DMS53 treated with DMSO at 0.1 percent for 48 hours (cell line): ENCODE results near the gene USH1C.

Source experiments
- DNase-seq: peaks from one replicate; lab custom pipeline; 2025; ENCODE audit not compliant: unreplicated experiment; lab: John Stamatoyannopoulos, UW

USH1C gene

DNA sequence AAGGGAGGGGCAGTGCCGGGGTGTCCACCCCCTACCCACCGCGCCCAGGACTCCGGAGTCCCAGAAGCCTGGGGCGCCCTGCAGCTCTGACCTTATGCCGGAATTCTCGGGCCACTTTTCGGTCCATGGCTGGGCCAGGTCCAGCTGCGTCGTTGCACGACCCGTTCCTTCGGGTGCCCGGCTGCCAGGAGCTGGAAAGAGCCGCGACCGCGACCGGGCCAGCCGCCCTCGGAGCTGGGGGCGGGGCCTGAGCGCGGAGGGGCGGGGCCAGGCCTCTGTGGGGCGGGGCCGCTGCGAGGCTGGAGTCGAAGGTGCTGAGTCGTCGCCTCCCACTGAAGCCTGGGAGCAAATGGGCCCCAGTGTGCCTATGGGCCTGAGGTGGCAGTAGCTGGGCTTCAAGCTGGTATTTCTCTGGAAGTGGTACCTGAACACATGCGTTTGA lies at the start of gene USH1C:
Gene USH1C, minus strand, starts transcription at position 236 of the 442 bp plus-strand sequence. Its CDS starts 109 bp downstream, at position 127.
- peak; percentile 27 for DNase-seq

DNA sequence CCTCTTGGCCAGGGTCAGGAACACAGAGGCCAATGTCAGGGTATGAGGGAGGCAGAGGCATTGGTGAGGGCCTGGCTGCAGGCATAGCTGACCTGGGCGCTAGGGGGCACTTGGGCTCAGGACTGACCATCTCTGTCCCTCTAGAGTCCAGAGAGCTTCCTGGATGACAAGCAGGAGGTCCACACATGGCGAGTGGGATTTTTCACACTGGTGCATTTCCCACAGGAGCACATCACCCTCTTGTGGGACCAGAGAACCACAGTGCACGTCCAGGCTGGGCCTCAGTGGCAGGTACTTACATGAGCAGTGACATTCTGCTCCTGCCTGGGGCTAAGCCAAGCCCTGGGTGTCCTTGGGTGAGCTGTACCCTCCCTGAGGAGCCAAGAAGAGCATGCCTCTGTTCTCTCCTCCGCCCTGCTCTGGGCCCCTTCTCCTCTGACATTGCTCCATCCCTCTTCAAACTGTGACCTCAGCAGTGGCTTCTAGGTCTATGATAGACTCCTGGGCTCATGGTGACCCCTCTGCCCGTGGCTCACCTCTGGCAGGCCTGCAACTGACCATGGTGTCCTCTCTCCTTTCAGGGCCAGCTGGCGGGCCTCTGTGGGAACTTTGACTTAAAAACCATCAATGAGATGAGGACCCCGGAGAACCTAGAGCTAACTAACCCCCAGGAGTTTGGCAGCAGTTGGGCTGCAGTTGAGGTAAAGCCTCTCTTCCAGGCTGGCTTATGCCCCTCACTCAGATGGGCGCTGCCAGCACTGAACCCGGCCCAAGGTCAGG lies 49.4 kb upstream of the USH1C start:
- DNase-seq: no peak

DNA sequence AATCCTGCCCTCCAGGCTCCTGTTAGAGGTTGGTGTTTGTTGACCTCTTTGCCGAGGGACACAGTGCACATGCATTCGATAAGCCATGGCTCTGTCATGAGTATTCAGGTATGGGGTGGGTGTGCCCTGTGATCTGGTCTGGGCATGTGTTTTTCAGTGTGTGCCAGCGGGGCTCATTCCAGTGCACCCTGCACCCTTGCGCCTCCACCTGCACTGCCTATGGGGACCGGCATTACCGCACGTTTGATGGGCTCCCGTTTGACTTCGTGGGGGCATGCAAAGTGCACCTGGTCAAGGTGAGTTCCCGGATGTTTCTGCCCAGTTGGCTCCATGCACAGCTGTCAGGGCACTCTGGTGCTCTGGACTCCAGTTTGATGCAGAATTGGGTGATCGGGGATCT lies 47.1 kb upstream of the USH1C start:
- no peak for DNase-seq

DNA sequence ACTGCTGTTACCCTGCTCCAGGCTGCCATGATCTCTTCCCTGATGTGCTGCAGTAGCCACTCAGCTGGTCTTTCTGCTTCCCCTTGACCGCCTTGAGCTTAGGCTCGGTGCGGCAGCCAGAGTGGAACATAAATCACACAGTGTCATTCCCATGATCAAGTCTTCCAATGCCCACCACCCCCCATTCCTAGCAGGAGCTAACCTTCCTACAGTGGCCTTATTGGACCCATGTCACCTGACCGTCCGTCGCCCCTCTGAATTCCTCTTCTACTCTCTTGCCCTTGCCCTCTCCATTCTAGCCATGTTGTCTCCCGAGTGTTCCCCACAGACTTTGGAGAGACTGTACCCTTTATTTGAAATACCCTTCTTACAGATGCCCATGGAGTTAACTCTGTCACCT lies 46.2 kb upstream of the USH1C start:
- no peak for DNase-seq

DNA sequence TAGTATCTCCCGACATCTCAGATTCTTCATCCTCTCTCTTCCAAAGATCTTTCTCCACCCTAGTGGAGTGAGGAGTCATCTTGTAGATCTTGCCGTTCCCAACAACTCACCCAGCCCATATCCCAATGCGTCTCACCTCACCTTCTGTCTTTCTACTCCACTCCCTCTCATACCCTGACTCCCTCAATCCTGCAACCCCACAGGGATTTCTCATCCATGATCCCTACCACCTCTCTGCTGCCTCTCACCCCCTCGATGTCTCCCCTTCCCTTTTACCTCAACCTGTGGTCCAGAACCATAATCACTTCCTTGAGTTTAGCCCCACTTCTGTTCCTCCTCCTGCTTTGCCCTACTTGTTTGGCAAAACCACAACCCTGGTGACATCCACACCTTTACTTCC lies 44.5 kb upstream of the USH1C start:
- no peak for DNase-seq

DNA sequence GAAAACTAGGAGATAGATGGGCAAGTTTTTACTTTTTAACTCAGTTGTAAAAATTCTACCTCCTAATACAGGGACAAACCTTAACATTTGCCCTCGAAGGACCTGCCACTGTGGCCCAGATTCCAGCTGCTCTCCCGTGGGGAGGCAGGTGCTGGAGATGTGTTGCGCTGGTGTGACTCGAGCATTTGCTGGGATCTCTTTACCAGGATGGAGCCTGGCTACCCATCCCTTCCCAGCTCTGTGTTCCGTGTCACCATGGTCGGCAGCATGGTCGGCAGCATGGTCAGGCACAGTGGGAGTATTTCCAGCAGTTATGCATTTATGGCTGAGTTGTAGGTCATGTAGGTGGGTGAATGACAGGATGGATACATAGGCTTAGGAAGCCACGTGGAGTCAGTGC lies 44.0 kb upstream of the USH1C start:
- DNase-seq: no peak

DNA sequence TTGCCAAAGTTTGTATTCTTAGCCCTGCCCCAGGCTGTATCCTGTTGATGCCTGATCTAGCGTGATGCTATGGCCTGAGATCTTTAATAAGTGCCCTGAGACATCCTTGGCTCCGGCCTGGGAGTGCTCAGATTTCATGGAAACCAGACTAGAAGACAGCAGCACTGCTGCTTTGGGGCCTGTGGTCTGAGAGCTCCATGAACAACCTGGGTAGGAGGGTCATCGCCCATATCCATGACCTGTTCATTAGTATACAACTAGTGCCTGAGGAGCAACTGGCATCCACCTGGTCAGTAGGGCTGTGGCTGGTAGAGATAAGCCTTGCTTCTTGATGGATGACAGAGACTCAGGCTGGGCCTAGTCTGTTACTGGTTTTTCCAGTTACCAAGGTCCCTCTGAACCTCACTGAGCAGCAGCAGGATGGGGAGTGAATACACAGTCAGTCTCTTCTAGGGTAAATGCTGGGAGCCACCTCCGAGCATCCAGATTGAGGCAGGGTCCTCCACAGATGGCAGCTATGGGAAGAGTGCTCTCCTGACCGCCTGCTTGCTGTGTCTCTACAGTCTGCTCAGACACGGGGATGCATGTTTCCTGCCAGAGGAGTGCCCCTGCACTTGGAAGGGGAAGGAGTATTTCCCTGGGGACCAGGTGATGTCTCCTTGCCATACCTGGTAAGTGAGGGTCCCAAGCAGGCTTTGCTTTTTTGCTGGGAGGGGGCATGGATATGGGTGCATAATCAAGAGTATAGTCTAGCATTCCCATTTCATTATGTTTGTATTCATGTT lies 41.9 kb upstream of the USH1C start:
- no peak for DNase-seq

DNA sequence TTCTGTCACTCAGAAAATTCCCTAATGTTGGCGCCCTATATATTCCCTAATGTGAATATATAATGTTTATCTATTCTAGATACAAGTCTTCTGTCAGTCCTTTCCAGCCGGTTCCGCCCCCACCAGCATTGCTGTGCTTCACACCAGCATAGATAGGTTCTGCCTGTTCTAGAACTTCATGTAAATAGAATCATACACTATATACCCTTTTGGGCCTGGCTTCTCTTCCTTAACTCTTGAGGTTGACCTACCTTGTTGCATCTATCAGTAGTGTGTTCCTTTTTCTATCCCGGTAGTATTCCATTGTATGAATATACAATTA lies 37.5 kb upstream of the USH1C start:
- DNase-seq: no peak

DNA sequence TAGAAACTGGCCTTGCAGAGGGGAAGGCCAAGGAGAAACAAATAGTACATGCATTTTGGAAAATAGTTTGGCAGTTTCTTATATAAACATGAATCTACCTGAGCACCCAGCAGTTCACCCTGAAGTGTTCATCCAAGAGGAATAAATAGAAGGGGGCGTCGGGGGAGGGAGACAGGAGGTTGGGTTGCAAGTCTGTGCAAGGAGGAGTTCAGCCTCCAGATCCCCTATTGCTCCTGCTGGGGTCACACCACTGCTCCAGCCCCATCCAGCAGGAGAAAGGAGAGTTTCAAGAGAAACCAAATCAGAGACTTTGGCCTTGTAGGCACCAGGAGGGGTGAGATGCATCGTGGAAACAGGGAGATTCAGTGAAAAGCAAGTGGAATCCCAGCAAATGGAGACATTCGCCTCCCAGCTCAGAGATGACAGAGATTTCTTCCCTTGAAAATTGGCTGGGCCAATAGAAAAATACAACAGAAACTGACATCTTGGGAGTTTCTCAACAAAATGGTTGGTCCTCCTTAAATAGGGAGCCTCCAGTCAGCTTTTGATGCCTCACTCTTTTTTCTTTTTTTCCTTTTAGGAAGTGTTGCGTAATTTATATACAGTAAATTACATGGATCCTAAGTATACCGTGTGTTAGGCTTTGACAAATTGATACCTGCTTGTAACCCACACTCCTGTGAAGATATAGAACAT lies 37.0 kb upstream of the USH1C start:
- no peak for DNase-seq

DNA sequence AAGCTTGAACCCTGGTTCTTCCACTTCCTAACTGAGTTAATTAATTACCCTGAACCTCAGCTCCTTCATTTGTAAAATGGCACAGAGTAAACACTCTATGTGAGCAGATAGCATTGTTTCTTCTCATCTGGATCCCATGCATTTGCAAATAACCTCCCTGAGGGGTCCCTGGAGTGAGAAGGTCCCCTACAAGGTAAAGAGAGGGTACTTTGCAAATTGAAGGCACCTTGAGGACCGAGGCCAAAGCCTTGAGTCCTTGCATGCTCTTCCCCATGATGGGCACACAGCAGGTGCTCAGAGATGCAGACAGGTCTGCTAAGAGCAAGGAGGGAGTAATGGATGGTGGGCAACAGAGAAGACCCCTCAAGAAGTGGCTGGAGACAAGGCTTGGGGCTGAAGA lies 36.1 kb upstream of the USH1C start:
- no peak for DNase-seq

DNA sequence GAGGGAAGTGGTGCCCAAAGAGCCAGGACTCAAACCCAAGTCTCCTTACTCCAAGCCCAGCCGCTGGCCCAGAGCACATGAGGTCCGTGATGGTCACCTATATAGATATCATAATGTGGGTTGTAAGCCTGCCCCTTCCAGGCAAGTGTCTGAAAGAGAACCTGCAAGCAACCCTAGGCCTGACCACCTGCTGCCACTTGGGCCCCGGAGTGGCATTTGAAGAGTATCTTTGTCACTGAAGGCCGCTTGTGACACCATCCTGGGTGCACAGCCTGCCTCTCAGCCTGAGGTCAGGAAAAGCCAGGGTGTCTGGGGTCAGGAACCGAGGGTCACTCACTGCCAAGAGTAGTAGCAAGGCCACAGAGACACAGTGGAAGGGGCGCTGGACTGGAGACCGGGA lies 35.2 kb upstream of the USH1C start:
- DNase-seq: no peak

DNA sequence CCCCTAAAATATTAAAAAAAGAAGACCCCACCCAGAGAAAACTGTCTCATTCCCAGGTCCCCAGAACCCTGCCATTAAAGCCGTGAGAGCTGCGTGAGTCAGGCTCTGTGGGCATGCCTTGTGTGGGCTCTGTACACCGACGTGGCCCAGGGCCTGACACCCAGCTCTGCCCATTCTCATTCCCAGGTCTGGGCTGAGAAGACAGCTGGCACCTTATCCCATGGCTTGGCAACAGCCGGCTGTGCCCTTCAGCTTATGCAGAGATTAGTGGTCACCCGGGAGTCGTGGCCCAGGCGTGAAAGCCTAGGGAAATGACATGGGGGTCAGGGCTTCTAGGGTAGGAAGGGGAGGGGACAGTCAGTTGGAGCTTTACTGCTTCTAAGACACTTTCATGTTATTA lies 34.7 kb upstream of the USH1C start:
- DNase-seq: no peak

DNA sequence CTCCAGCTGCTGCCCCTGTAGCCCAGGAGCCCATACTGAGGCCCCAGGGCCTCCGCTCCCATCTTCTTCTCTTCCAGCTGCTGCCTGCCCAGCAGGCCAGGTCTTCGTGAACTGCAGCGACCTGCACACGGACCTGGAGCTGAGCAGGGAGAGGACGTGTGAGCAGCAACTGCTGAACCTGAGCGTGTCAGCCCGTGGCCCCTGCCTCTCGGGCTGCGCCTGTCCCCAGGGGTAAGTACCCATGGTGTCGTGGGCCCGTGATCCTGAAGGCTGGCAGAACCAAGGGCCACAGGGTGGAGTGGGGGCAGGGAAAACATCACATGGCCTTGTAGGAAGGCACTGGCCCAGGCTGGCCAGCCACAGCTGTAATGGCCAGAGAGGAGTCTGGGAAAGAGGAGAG lies 34.1 kb upstream of the USH1C start:
- DNase-seq: no peak

DNA sequence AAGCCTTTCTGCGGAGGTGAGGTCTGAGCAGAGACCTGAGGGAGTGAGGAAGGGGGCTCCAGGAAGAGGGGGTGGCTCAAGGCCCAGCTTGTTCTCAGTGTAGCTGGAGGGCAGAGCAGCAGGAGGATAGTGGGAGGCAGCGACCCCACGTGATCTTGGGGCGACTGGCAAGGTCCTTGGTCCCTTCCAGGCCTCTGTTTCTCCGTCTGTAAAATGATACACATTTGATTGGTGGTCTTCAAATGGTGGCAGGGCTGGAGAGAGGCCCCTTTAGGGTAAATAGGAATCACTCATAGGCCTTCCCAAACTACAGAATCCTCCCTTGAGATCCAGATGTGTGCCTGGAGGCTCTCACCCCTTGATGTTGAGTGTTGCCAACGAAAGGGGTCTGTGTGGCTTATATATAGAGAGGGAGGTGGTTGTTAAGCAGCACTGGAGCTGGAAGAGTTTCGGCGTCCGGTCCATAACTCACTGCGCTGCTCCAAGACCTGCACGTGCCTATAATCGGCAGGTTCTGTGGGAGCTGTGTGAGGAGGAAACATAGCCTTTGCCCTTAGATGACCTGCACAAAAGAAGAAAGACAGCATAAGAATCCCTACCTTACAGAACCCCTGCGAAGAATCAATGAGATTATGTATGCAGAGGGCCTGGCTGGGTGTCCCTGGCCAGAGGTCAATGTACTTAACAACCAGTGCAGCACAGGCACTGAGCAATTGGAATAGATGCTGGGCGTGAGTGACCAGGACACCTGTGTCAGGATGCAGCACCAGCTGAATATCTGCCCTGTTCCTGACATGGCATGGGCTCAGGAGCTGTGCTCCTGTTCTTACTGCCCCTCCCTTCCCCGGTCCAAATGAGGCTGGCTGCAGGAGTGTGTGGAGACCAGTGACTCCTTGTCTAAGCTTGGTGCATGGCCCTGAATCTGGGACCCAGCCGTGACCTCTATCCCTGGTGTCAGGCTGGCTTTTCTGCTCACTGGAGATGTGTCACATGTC lies 31.5 kb upstream of the USH1C start:
- DNase-seq: no peak

DNA sequence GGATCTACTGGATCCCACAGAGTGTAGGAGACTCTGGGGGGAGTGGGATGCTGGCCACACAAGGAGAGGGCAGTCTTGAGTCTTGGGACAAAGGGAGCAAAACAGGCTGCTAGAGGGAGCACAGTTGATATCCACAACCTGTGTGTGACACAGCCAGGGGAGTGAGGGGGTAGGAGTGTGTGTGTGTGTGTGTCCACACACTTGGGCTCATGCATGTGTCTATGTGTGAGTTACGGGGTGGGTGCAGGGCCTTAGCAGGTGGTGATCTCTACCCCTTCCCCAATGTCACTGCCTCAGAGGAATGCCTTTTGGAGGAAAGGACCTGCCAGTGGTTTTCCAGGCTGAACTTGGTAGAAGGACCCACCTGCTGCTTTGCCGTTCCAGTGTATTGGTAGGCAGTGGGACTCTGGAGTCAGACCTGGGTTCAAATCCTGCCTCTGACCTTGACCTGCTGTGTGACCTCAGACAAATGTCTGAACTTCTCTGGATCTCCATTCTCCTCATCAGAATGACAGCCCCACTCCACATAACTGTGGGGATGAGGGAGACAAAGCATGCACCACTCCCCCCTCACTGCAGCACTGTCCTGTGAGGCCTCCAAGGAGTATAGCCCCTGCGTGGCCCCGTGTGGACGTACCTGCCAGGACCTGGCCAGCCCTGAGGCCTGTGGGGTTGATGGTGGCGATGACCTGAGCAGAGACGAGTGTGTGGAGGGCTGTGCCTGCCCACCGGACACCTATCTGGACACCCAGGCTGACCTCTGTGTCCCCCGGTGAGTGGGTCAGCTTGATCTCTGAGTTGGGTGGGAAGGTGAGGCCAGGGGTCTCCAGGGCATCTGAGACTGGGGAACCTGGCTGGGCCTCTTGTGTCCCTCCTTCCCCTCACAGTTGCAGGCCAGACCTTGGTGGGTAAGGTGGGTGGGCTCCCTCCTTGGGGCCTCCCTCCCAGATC lies 30.2 kb upstream of the USH1C start:
- no peak for DNase-seq

DNA sequence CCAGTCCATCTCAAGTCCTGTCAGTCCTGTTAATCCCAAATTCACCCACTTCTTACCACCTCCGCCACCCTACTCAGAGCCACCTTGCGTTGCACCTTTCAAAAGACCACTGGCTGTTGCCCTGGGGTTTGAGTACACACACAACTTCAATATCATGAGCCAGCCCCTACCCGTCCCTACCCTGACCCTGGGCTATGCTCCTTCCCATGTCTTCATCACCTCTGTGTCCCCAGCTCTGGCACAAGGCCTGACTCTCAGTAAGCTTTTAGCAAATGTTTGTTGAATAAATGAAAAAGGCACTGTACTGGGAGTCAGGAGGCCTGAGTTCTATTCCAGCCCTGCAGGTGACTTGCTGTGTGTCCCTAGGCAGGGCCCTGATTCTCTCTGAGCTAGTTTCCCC lies 29.3 kb upstream of the USH1C start:
- DNase-seq: no peak

DNA sequence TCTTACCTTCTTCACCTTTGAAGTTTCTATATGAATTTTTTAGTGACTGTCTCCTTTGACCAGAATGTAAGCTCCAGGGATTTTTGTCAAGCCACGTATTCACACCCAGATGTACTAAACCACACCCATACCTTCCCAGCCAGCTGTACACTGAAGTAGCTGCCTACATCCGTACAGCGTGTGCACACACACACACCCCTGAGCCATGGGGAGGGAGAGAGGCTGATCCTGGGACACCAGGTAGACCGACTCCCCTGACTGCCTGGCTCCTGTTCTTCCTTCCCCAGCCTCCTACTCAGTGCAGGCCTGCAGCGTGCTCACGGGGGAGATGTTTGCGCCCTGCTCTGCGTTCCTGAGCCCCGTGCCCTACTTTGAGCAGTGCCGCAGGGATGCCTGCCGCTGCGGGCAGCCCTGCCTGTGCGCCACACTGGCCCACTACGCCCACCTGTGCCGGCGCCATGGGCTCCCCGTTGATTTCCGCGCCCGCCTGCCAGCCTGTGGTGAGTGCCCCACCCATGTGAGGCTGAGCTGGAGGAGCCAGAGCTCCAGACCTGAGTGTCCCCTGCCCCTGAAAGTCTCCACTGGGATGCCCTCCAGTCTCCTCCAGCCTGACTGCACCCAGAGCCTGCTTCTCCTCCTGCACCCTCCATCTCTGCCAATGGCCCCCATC lies 28.7 kb upstream of the USH1C start:
- DNase-seq: no peak

DNA sequence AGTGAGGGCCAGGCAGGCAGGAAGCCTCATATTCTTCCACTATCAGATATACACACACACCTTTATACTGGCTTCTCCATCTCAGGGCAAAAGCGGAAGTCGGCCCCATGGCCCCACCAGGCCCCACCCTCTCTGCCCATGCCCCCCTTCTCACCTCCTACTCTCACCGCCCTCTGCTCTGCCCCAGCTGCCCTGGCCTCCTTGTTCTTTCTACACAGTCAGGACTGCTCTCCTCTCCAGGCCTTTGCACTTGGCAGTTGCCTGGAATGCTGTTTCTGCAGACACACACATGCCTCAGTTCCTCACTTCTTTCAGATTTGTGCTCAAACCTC lies 28.1 kb upstream of the USH1C start:
- no peak for DNase-seq
